Aorta (tissue), 5 donors: Measurements from ENCODE around the gene GFOD1. TPM values are rescaled to one million over a fixed set of nuclear protein-coding genes. Genes with fewer than 3 reads are reported as not detected.

ENCODE experiments used
- ATAC-seq: fragments of 200-7000 bp; cut with Tn5 transposase; one replicate; pipeline ENCODE4 v1.9.1; 2022; ENCODE audit warnings: moderate library complexity; ENCODE audit not compliant: low FRiP score
- DNase-seq, 2 donors: peaks; one replicate each; pipeline ENCODE4 v3.0.0-alpha.2; 2020
- H3K27ac ChIP-seq, 2 donors: one replicate each; pipeline ENCODE4 v1.5.1; 2013; ENCODE audit warnings: low read length in 2 of 2, mild to moderate bottlenecking in 2 of 2, moderate library complexity in 2 of 2, control low read depth in 1 of 2, inconsistent platforms in 1 of 2, low read depth in 1 of 2
- H3K27me3 ChIP-seq, 2 donors: one replicate each; pipeline ENCODE4 v1.6.1; 2013; ENCODE audit warnings: control low read depth in 1 of 2, low read length in 1 of 2, mild to moderate bottlenecking in 1 of 2, moderate library complexity in 1 of 2; ENCODE audit not compliant: insufficient read depth in 2 of 2, control insufficient read depth in 1 of 2
- H3K36me3 ChIP-seq, 2 donors: one replicate each; pipeline ENCODE4 v1.6.1; 2013; ENCODE audit warnings: control low read depth in 1 of 2, low read length in 1 of 2, mild to moderate bottlenecking in 1 of 2; ENCODE audit not compliant: insufficient read depth in 2 of 2, control insufficient read depth in 1 of 2
- H3K4me1 ChIP-seq, 2 donors: one replicate each; pipeline ENCODE4 v1.6.1; 2013; ENCODE audit warnings: low read length in 2 of 2, control low read depth in 1 of 2, mild to moderate bottlenecking in 1 of 2, moderate library complexity in 1 of 2; ENCODE audit not compliant: insufficient read depth in 2 of 2, control insufficient read depth in 1 of 2
- H3K4me3 ChIP-seq, 2 donors: one replicate each; pipeline ENCODE4 v1.5.1; 2013; ENCODE audit warnings: low read length in 2 of 2, control low read depth in 1 of 2, mild to moderate bottlenecking in 1 of 2
- H3K9me3 ChIP-seq: one replicate; pipeline ENCODE4 v1.6.1; 2013; ENCODE audit warnings: mild to moderate bottlenecking, low read length; ENCODE audit not compliant: control insufficient read depth
- WGBS, 2 donors: extraction: QIAGEN DNeasy Blood & Tissue Kit; methylation state at CpG; one replicate each; pipeline ENCODE4 v1.1.7; 2013; 5-methylcytosine and 5-hydroxymethylcytosine counted together
- intact Hi-C, 2 donors: fragments of 100-400 bp; cut with DNase I; formaldehyde crosslinking; loops; one replicate each; pipeline versions ENCODE4 v1.14.2 to v1.15.0; 2022
- polyA plus RNA-seq, 2 donors: library from polyadenylated mRNA; stranded (reverse); fragments of 200-250 nt; gene quantifications; one replicate each; pipeline ENCODE4 v1.2.3, GENCODE V29; 2013
- total RNA-seq, 2 donors: library from RNA; stranded (reverse); fragmentation: NEBNext Ultra II Directional; extraction: Animal tissue kit (Norgen Biotek cat#: 25700); gene quantifications; one replicate each; pipeline ENCODE4 v1.2.1, GENCODE V29; 2021
- donor health status: healthy with polysubstance abuse.
- donor health status: Bipolar disorder and iron deficiency.
- donor health status: DM: no; HTN: no; CAD: no.
- donor health status: DM: no; HTN: no; CAD: no.
- donor health status: DM: yes; HTN: yes; CAD: no.

The GFOD1 gene
- total and polyA plus RNA-seq, 4 donors: 1.6 to 17.3 (median 9.2) TPM

DNA sequence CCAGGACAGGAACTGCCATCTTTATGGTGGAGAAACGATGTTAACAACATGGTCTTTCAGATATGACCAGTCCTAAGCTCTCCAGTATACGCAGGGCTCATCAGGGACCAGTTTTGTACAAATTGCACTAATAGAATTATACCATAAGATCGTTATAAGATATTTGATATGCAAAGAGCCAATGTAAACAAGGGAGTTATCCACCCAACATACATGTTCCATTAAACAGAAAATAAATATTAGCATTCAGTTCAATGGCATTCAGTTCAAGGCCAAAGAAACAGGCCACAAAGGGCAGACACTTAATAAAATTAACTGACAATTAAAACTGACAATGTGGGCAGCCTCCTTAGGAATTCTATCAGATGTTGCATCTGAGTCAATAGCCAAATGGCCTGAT, 2.6 kb downstream of the GFOD1 start:
- ATAC-seq (no peak), DNase-seq (no peak)
- H3K4me3 ChIP-seq: no peak overlapping the region
- H3K27ac ChIP-seq: no peak overlapping the region
- WGBS, 2 donors: 92 to 95% methylated on average over 3 of the region's 3 CpGs
- peaks cover 0 to 3% of the 10 kb centered on the region in 2 donors for H3K36me3 ChIP-seq
- H3K4me1 ChIP-seq: no peaks in the 10 kb centered on the region
- intact Hi-C loops: loop anchor here (5.0 kb wide), 2 partner anchors 58 to 73 kb away; no protein-coding TSS in a partner anchor
- H3K27me3 ChIP-seq: no peaks in the 10 kb centered on the region
- no peaks in the 10 kb centered on the region for H3K9me3 ChIP-seq

DNA sequence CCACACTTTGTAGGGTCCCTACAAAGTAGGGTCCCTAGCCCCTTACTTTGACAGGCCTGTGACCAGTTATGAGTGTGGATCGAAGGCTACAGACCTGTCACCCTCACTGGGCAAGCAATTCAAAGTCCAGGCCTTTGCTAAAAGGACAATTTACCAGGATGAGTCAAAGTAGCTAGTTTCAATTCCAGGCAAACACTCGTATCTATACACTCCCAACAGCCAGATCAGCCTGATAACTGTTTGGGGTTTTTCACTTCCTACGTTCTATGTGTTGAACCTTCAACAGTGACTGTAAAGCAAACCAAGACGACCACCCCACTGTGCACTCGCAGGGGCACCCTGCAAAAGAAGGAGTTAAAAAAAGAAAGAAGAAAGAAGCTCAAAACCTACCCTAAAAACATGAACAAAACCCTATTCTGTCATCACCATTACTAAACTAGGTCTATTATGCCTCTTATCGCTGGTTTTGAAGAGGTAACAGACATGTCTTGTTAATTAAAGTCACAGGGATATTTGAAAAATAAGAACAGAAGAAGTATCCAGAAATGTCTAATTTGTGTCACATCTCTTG, 3.2 kb downstream of the GFOD1 start:
- H3K27me3 ChIP-seq: no peaks in the 10 kb centered on the region
- no peaks in the 10 kb centered on the region for H3K9me3 ChIP-seq
- no peaks in the 10 kb centered on the region for H3K4me1 ChIP-seq
- H3K27ac ChIP-seq: no peak overlapping the region
- H3K4me3 ChIP-seq: no peak overlapping the region
- intact Hi-C loops: no loop called here
- no peak for ATAC-seq
- peaks cover 0 to 4% of the 10 kb centered on the region in 2 donors for H3K36me3 ChIP-seq
- WGBS, 2 donors: 92 to 94% methylated on average over 6 of the region's 6 CpGs
- DNase-seq: no peak

- no peaks in the 10 kb centered on the region for H3K4me1 ChIP-seq
- DNase-seq: no peak
- peaks cover 0 to 4% of the 10 kb centered on the region in 2 donors for H3K36me3 ChIP-seq
- intact Hi-C loops: no loop called here
- H3K4me3 ChIP-seq: no peak overlapping the region
- H3K27me3 ChIP-seq: no peaks in the 10 kb centered on the region
- 94% methylated on average over 6 of the region's 6 CpGs for WGBS, 2 donors
- H3K9me3 ChIP-seq: no peaks in the 10 kb centered on the region
- no peak overlapping the region for H3K27ac ChIP-seq
- ATAC-seq: no peak
These were observed 6.5 kb downstream of the GFOD1 start for GRCh38 chr6:13480631-13481501.

- Histone ChIP-seq H3K4me3 (no peak overlapping the region), H3K9me3 (no peaks in the 10 kb centered on the region), H3K36me3 (peaks cover 0 to 4% of the 10 kb centered on the region in 2 donors), H3K4me1 (no peaks in the 10 kb centered on the region), H3K27me3 (no peaks in the 10 kb centered on the region), H3K27ac (no peak overlapping the region)
- no peak for ATAC-seq
- no peak for DNase-seq
- WGBS, 2 donors: 96% methylated on average over 4 of the region's 4 CpGs
- intact Hi-C loops: no loop called here
These were observed 7.4 kb downstream of the GFOD1 start for GRCh38 chr6:13479971-13480434.

DNA sequence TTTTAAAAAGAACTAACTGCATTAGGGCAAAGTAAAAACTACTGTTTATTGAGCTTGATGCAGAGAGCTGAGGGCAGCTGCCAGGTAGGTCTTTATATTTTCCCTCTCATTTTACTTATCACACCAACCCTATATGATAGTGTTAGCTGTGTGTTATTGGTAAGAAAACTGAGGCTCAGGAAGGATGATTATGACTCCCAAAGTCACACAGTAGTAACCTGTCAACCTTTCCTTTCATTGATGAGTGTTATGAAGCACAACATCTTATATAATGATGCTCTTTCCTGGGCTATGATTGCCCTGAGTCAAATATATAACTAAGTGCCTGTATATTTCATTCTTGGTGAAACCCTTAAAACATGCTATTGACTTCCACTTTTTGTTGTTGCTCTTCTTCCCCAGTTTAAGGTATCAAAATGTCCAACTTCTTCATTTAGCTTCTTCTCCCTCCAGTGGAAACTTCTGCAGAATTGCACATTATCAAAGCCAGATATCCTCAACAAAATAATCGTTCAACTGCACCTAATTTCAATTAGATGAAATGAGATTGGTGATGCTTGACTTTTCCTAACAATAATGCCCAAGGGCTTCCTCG, 8.1 kb downstream of the GFOD1 start:
- intact Hi-C loops: no loop called here
- Histone ChIP-seq H3K27ac (no peak overlapping the region), H3K36me3 (peaks cover 0 to 4% of the 10 kb centered on the region in 2 donors), H3K4me1 (no peaks in the 10 kb centered on the region), H3K4me3 (no peak overlapping the region), H3K9me3 (no peaks in the 10 kb centered on the region), H3K27me3 (no peaks in the 10 kb centered on the region)
- DNase-seq (no peak), ATAC-seq (no peak)
- WGBS, 2 donors: 90 to 93% methylated on average over 2 of the region's 2 CpGs

DNA sequence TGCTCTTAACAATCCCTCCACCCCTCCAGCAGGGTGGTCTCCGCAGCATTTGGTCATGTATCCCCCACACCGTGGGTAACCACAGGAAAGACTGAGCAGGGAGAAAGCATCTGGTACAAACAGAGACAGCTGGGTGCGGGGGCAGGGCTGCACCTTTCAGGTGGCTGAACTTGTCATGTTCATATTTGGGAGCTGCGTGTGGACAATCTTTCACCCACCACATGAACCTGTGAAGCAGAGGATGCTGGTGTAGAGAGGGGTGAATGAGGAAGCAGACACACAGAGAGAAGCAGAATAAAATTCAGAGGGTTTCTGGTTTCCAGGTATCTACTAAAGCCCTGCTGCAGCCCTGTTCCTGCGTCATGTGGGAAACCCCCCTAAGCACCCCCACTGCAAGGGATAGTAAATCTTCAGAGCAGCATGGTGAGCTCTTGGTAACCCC, 8.9 kb downstream of the GFOD1 start:
- Histone ChIP-seq H3K4me3 (no peak overlapping the region), H3K27me3 (no peaks in the 10 kb centered on the region), H3K36me3 (peaks cover 0 to 4% of the 10 kb centered on the region in 2 donors), H3K27ac (no peak overlapping the region), H3K4me1 (no peaks in the 10 kb centered on the region), H3K9me3 (no peaks in the 10 kb centered on the region)
- WGBS, 2 donors: 64 to 88% methylated on average over 5 of the region's 5 CpGs
- DNase-seq (no peak), ATAC-seq (no peak)
- intact Hi-C loops: no loop called here

GRCh38 chr6:13474787-13475186, 12.6 kb downstream of the GFOD1 start:
- DNase-seq (no peak), ATAC-seq (no peak)
- no peaks in the 10 kb centered on the region for H3K9me3 ChIP-seq
- H3K4me3 ChIP-seq: no peak overlapping the region
- H3K36me3 ChIP-seq: peaks cover 0 to 1% of the 10 kb centered on the region in 2 donors
- WGBS, 2 donors: 89 to 90% methylated on average over 3 of the region's 3 CpGs
- no peaks in the 10 kb centered on the region for H3K4me1 ChIP-seq
- no peaks in the 10 kb centered on the region for H3K27me3 ChIP-seq
- intact Hi-C loops: no loop called here
- H3K27ac ChIP-seq: no peak overlapping the region

DNA sequence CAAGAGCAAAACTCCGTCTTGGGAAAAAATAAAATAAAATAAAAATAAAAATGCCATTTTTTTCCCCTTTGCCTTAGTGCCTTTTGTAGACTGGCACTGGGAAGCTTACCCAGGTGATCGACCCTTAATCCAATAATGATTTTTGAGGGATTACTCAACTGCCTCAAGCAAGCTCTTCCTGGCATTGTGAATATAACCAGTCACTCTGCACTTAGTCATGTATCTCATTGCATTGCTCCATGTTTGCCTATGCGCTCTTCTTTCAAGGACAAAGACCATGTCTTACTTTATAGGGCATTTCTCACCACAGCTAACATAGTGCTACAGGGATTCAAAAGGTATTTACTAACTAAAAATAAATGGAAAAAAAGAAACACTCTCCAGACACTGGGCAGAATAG, 13.0 kb downstream of the GFOD1 start:
- no peaks in the 10 kb centered on the region for H3K27me3 ChIP-seq
- intact Hi-C loops: no loop called here
- no peaks in the 10 kb centered on the region for H3K36me3 ChIP-seq
- H3K4me1 ChIP-seq: no peaks in the 10 kb centered on the region
- H3K4me3 ChIP-seq: no peak overlapping the region
- DNase-seq: no peak
- H3K27ac ChIP-seq: no peak overlapping the region
- 96 to 97% methylated on average over 3 of the region's 3 CpGs for WGBS, 2 donors
- no peak for ATAC-seq
- H3K9me3 ChIP-seq: no peaks in the 10 kb centered on the region
